WERI-Rb-1 (cell line): Measurements from ENCODE around the gene LRRC8B.
"Not testable (repeated sequence)": the region's sequence is repeated elsewhere in the genome, so short reads cannot be mapped to it uniquely, and the experiment has no call there.

Experiments used
- DNase-seq: peaks from one replicate; pipeline ENCODE4 v3.0.0-alpha.2; 2020
- H3K27ac ChIP-seq: fragments of 250-450 bp; sonication (Bioruptor Pico); 2 replicates; pipeline ENCODE4 v1.5.1; 2020; ENCODE audit warnings: mild to moderate bottlenecking, moderate library complexity
- H3K27me3 ChIP-seq: fragments of 250-450 bp; sonication (Bioruptor Pico); 2 replicates; pipeline ENCODE4 v1.5.1; 2021; ENCODE audit warnings: mild to moderate bottlenecking, low read depth, moderate library complexity; ENCODE audit not compliant: insufficient read depth, severe bottlenecking
- H3K36me3 ChIP-seq: fragments of 250-450 bp; sonication (Bioruptor Pico); 2 replicates; pipeline ENCODE4 v1.5.1; 2020; ENCODE audit warnings: mild to moderate bottlenecking, moderate library complexity
- H3K4me3 ChIP-seq: 2 replicates; pipeline ENCODE4 v1.5.1; 2011; ENCODE audit warnings: low read depth, mild to moderate bottlenecking, control low read depth, low read length
- H3K9me3 ChIP-seq: fragments of 250-450 bp; sonication (Bioruptor Pico); 2 replicates; pipeline ENCODE4 v1.5.1; 2021; ENCODE audit warnings: mild to moderate bottlenecking, moderate library complexity; ENCODE audit not compliant: severe bottlenecking
- TF ChIP-seq, protein P1 (sequence below): IDR thresholded peaks from 2 replicates; pipeline ENCODE4 v1.5.1; 2011; ENCODE audit warnings: low read depth, mild to moderate bottlenecking, control low read depth, inconsistent platforms, low read length

Gene LRRC8B

DNA sequence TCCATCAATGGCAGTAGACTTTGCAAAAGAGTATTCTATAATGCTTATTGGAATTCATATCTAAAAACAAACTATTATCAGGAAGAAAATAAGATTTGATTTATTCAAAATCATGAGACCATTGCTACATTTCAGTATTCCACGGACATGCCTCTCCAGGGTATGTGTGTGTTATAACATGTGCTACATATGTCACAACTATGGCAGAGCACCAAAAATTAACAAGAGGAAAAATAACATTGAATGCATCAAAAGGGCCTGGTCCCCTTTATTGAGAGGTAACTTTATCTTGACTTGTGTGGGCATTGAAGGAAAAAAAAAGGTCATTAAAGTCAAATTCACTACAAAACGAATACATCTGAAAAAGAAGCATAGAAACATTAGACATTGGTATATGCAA lies 22.6 kb upstream of the LRRC8B start:
- no peak for DNase-seq
- no peak overlapping the region for H3K4me3 ChIP-seq
- TF ChIP-seq, protein P1, sequence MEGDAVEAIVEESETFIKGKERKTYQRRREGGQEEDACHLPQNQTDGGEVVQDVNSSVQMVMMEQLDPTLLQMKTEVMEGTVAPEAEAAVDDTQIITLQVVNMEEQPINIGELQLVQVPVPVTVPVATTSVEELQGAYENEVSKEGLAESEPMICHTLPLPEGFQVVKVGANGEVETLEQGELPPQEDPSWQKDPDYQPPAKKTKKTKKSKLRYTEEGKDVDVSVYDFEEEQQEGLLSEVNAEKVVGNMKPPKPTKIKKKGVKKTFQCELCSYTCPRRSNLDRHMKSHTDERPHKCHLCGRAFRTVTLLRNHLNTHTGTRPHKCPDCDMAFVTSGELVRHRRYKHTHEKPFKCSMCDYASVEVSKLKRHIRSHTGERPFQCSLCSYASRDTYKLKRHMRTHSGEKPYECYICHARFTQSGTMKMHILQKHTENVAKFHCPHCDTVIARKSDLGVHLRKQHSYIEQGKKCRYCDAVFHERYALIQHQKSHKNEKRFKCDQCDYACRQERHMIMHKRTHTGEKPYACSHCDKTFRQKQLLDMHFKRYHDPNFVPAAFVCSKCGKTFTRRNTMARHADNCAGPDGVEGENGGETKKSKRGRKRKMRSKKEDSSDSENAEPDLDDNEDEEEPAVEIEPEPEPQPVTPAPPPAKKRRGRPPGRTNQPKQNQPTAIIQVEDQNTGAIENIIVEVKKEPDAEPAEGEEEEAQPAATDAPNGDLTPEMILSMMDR: no peak

DNA sequence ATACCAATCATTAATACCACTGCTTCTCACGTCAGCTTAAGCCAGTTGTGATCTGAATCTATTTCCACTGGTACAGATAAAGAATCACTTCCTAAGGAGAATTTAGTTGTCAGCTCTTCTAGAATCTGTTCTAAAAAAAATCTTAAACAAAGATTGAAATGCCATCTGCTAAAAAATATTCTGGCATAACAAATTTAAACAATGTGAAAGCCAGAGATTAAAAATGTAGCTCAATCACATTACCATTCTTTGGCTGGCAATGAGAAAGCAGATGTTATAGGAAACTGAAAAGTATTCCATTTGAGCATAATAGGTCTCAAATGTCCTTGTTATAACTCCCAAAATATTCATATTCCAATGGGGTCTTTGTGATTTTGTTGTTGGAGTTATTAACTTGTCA lies 21.7 kb upstream of the LRRC8B start:
- TF ChIP-seq, protein P1: no peak
- Histone ChIP-seq H3K36me3 (no peaks in the 10 kb centered on the region), H3K4me3 (no peak overlapping the region), H3K27me3 (no peaks in the 10 kb centered on the region), H3K27ac (no peak overlapping the region), H3K9me3 (no peaks in the 10 kb centered on the region)
- no peak for DNase-seq

More for the DNA sequence above, 22.6 kb upstream of the LRRC8B start:
- Histone ChIP-seq H3K27me3 (no peaks in the 10 kb centered on the region), H3K9me3 (no peaks in the 10 kb centered on the region), H3K27ac (no peak overlapping the region), H3K36me3 (no peaks in the 10 kb centered on the region)

DNA sequence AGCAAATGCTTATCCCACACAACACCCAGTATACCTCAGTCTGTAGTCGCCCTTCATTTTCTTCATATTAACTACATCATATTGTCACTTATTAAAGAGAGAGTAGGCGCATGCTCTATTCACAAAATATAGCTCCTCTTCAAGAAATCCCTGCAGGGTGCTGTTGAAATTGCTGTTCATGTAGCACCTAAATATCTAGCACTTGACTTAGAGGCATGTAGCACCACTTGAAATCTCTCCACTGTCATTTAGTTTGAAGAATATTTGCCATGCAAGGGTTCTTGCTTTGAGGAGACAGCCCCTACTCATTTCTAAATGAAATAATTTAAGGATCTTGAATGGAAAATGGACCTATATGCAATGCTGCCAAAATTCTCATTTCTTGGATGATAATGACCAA lies 20.9 kb upstream of the LRRC8B start:
- Histone ChIP-seq H3K36me3 (no peaks in the 10 kb centered on the region), H3K4me3 (no peak overlapping the region), H3K27me3 (no peaks in the 10 kb centered on the region), H3K27ac (no peak overlapping the region), H3K9me3 (no peaks in the 10 kb centered on the region)
- TF ChIP-seq, protein P1: no peak
- no peak for DNase-seq

DNA sequence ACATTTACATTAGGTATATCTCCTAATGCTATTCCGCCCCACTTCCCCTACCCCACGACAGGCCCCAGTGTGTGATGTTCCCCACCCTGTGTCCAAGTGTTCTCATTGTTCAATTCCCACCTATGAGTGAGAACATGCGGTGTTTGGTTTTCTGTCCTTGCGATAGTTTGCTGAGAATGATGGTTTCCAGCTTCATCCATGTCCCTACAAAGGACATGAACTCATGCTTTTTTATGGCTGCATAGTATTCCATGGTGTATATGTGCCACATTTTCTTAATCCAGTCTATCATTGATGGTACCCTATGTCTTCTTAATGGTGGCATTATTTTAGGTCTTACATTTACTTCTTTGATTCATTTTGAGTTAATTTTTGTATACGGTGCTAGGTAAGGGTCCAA lies 14.6 kb upstream of the LRRC8B start:
- DNase-seq, H3K27ac ChIP-seq, H3K4me3 ChIP-seq, H3K9me3 ChIP-seq, H3K36me3 ChIP-seq, H3K27me3 ChIP-seq: not testable (repeated sequence)

DNA sequence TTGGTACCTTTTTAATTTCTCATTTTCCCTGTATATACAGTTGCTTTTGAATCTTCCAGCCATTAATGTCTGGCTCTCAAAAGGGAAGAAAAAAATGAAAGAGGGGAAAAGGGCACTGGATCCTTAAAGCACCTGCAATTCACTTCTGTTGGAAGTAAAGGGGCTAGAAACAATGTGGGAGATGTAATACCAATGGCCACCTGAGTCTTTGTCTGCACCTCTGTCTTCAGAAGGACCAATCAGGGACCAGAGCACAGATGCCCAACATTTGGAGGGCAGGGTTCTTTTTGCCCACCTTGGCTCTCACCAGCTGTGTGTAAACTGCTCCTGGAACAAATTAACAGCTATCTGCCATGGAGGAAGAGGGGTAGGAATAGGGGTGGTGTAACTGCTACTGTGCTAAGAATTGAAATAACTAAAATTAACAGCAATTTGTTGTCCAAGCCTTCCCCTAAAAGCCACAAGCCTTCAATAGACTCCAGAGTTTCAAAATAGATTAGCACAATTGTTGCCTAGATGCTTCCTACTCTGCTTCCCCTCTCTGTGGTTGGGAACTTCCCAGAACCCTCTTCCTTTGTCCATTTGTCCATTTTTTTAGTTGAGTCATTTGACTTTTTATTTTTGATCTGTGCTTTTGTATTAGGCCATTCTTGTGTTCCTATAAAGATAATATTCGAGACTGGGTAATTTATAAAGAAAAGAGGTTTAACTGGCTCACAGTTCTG lies 11.5 kb upstream of the LRRC8B start:
- H3K36me3 ChIP-seq: no peaks in the 10 kb centered on the region
- H3K4me3 ChIP-seq: no peak overlapping the region
- no peak overlapping the region for H3K27ac ChIP-seq
- H3K27me3 ChIP-seq: no peaks in the 10 kb centered on the region
- TF ChIP-seq, protein P1: no peak
- no peaks in the 10 kb centered on the region for H3K9me3 ChIP-seq
- DNase-seq: no peak

DNA sequence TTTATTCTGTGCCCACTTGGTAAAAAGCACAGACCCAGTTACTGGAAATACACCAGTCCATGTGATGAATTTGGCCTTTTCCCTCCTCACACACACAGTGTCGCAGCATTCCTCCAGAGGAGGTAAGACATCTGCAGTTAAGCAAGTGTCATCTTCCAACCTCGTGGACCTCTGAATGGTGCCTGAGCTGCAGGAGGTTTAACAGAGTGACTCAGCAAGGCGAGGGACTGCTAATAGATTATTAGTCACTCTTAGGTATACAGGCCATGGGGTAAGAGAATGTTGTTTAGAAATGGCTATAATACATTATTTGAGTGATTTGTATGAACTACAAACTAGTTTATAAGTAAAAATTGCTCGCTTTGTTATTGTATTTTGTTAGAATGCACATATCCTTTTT lies 8.6 kb upstream of the LRRC8B start:
- H3K27me3 ChIP-seq: no peaks in the 10 kb centered on the region
- TF ChIP-seq, protein P1: no peak
- DNase-seq: no peak
- no peak overlapping the region for H3K27ac ChIP-seq
- no peaks in the 10 kb centered on the region for H3K36me3 ChIP-seq
- no peak overlapping the region for H3K4me3 ChIP-seq
- no peaks in the 10 kb centered on the region for H3K9me3 ChIP-seq
